T follicular helper cell (primary cell): ENCODE results near the gene MXRA7.
"Not testable (repeated sequence)": the region's sequence is repeated elsewhere in the genome, so short reads cannot be mapped to it uniquely, and the experiment has no call there.

Source experiments
- DNase-seq: peaks from one replicate; pipeline ENCODE4 v3.0.0-alpha.2; 2020; ENCODE audit warnings: low read depth
- total RNA-seq, 2 experiments: gene quantifications; one replicate each; lab custom pipeline; 2026; lab: John Stamatoyannopoulos, UW

Gene MXRA7, protein sequence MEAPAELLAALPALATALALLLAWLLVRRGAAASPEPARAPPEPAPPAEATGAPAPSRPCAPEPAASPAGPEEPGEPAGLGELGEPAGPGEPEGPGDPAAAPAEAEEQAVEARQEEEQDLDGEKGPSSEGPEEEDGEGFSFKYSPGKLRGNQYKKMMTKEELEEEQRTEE
- 3.5 to 18.9 reads per million in 2 experiments for total RNA-seq

DNA sequence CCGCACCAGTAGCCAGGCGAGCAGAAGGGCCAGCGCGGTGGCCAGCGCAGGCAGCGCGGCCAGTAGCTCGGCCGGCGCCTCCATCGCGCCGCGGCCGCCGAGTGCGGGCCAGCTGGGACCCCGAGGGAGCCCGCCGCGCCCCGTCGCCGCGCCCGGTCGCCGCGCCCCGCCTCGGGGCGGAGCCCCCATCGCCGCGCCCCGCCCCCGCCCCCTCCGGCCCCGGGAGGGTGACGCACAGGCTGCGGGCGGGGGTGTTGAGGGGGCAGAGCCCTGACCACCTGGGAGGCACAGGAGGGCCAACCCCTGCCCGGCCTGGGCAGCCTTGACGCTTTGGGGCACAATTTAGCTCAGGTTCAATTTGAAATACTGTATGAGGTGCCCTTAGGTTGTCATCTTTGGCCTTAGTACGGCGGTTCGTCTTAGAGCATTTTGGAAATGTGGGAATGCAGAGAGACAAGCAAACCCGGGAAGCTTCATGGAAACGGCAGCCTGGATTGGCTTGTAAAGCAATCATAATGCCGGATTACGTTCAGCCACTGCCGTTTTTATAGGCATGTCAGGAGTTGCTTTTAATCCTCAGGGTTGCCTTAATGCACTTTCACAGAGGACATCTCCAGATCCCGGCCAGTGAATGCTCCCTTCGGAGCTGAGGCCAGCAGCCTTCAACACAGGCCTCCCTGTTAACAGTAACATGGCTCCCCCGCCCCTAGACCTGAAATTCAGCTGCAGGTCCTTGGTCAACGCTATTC is at the start of gene MXRA7:
Gene MXRA7, minus strand, starts transcription at position 103 of the 749 bp plus-strand sequence. Its CDS starts 19 bp downstream, at position 84.
- DNase-seq = peak; percentile 42

DNA sequence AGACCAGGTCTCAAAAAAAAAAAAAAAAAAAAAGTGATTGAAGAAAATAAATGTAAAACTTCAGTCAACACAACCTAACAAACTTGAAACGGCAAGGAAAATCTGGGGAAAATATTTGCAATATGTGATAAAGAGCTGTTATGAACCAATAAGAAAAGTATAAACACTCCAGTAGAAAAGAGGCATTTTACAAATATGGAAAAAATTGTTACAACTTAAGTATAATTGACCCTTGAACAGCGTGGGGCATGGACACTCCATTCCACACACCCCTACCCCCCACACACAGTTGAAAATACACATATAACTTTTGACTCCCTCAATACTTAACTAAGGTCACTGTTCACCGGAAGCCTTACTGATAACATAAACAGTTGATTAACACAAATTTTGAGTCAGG is 47.8 kb upstream of the MXRA7 start:
- no peak for DNase-seq

DNA sequence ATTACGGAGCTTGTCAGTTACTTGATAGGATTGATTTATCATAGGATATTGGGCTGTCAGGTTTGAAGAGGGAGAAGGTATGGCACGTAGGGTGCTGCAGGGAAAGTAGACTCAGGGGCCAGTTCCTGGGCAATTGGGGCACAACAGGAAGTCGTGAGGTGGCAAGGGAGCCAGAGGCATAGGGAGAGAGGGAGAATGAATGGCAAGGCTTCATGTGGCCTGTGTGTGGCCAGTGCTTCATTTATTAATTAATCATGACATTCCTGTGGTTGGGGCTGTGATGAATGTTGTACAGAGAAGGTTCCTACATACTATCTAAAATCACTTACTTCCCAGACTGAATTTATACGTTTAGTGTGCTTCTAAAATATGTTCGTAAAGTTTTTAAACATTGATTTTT is 46.5 kb upstream of the MXRA7 start:
- no peak for DNase-seq

DNA sequence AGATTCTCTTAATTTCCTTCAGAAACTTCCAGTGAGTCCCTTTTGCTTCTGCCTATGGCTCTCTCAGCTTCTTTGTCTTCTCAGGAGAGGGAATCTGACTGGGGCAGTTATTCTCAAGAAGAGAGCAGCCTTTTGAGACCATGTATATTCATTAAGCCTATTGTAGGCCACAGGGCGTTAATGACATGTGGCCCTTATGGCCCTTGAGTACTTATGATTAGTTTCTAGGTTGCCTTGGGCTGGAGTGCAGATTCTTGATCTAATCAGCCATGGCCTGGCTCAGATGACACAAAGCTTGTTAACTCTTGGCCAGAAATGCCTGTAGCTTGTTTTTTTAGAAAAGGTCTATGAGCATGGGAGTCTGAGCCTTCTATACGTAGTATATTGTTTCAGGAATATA is 44.5 kb upstream of the MXRA7 start:
- DNase-seq = no peak

DNA sequence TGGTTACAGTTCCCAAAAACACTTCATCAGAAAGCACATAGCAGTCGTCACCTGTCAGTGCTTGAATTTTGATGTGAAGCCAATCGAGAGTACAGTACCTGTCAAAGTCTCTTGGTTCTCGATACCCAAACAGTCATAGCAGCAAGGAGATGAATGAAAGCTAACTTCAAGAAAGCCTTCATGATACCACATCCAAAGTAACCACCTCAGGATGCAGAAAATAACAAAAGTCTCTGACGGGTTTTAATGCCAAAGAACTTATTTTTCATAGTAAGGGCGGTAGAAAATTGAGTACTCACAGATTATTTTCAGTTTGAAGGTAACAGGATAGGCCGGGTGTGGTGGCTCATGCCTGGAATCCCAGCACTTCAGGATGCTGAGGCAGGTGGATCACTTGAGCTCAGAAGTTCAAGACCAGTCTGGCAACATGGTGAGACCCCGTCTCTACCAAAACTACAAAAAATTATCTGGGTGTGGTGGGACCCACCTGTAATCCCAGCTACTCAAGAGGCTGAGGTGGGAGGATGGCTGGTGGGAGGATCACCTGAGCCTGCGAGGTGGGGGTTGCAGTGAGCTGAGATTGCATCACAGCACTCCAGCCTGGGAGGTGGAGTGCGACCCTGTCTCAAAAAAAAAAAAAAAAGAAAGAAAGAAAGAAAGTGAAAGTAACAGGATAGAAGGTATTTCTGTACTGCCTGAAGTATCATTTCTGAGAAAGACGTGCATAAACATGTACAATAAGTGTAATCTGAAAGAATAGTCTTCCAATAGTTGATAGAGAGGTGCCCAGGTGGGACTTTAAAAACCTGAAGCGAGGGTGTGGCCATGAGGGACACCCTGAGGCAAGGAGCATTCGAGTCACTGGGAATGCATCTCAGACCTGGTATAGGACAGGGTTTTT is 42.5 kb upstream of the MXRA7 start:
- peak; percentile 32 for DNase-seq

DNA sequence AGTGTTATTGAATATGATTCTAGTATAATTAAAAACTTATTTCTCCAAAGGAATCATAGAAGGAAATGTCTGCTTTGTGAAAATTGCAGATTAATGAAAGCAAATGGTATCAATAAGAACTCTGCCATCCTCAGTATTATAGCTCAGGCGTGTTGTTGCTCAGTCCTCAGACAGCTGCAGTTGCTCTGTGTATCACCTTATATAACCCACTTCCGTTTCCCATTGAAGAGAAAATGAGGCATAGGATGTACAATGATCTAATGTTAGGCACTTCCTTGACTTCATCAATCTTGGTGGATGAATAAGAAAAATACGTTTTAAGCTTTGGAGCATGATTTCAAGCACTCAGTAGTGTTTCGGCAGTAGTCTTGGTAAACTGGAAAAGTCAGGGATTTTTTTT is 41.2 kb upstream of the MXRA7 start:
- DNase-seq = peak; percentile 26

DNA sequence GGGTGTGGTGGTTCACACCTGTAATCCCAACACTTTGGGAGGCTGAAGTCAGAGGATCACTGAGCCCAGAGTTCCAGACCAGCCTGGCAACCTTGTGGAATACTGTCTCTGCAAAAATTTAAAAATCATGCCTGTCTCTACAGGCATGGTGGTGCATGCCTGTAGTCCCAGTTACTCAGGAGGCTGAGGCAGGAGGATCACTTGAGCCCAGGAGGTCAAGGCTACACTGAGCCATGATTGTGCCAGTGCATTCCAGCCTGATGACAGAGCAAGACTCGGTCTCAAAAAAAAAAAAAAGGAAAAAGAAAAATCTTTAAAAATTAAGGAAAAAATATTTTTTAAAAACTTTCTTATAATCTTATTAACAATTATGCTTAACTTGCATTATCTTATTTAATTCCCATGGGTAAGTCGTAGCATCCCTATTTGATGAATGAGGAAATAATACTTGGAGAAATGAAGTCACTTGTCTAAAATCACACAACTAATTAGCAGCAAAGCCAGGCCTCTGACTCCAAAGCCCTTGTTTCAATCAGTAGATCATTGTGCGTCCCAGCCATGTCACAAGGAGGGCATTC is 40.7 kb upstream of the MXRA7 start:
- no peak for DNase-seq

DNA sequence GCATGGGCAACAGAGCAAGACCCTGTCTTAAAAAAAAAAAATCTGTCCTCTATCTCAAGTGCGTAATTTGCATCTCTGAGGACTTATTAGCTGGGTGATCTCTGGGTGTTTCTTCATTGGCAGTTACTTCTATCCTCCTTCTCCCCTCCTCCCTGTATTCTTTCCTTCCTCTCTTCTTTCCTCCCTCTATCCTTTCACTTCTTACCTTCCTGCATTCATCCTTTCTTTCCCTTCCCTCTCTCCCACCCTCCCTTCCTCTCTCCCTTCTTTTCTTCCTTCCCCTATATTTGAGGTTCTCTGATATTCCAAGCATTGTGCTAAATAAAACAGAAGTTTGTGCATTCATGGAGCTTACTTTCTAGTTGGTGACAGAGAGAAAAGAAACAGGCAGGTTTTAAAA is 37.9 kb upstream of the MXRA7 start:
- no peak for DNase-seq

DNA sequence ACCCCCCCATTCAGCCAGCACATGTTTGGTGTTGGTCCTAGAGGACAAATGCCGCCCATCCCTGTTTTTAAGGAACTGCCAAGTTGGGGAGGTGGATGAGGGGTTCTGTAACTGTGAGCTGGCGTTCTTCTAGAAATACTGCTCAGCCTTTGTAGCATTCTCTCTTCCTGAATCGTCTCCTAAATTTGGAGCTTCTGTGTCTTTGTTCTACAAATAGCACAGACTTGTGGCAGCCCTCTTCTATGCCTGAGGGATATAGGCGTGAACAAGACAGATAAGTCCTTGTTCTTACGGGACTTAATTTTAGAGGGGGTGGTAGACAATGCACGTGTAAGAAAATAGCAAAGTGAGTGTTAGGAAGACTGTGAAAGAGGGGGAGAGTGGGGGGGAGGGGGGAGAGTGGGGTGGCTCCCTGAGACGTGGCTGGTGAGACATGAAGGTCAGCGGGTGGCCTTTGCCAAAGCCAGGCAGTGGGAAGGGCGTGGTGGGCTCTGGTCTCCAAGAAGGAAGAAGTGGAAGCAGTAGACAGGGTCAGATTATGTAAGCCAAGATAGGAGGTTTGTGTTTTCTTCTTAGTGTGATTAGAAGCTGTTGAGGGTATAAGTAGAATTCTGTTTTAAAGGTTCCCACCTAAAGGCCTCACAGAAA is 37.1 kb upstream of the MXRA7 start:
- DNase-seq = no peak

DNA sequence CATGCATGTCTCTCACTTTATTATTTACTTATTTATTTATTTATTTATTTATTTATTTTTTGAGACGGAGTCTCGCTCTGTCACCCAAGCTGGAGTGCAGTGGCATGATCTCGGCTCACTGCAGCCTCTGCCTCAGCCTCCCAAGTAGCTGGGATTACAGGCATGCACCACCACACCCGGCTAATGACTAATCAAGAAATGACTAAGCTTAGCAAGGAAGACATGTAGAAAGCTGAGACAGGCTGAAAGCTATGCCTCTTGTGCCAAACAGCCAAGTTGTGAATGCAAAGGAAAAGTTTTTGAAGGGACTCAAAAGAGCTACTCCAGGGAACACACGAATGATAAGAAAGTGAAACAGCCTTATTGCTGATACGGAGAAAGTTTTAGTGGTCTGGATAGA is 35.0 kb upstream of the MXRA7 start:
- DNase-seq = not testable (repeated sequence)

DNA sequence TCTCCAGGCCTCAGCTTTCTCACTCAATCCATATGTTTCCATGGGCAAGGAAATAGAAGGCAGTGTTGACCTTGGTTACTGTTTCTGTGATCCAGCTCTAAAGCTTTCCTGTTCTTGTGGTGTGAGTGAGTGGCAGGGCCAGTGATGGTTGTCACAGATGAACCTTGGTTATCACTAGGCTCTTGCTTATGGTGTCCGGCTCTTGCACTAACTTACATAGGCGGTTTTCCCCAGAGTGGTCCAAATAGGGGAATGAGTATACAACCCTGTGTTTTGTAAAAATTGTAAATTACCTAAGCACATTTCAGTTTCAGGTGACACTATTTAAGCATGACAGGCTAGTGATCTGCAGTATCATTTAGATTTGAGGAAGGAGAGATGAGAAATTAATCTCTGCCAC is 34.0 kb upstream of the MXRA7 start:
- no peak for DNase-seq

DNA sequence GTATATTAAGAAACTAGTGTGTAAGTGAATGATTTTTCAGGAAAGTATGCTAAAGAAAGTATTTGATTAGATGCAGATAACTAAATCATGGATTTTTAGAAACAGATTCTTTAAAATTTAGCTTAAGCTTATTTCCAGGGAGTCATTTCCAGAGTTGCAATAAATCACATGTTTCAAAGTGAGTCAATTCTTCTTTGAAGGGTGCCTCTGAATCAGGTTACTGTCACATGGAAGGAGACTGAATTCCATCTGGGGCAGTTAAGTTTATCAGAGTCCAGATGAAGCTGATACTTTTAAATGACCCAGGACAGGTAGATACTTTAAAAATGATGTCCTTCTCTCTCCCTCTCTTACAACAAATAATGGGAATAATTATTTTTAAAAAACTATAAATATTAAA is 32.2 kb upstream of the MXRA7 start:
- DNase-seq = no peak

DNA sequence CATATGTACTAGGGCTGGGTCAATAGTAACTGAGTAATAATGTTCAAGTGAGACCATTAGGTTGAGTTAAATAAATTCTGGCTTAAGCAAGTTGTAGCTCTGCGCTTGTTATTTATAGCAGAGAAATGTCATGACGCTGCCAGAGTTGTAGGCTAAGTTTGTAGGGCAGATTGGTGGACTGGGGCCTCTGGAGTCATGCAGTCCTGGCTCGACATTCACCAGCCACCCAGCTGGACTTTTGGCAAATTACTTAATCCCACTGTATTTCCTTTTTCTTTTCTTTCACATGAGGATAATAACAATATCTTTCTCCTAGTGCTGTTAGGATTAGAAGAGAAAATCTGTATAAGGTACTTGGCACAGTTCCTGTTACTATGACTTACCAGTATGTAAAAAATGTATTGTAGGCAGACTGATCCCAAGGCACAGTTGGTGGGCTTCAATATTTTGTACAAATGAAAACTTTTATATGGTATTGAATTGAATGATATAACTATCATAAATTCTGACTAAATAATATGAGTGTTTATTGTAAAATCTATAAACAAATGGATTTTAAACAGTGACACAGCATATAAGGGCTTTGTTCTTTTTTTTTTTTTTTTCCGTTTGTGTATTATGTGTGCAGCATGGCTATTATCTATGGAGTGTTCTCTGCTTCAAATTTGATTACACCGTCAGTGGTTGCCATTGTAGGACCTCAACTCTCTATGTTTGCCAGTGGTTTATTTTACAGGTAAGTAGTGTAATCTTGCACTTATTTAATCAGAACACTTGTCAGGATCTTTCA is 29.8 kb upstream of the MXRA7 start:
- no peak for DNase-seq

DNA sequence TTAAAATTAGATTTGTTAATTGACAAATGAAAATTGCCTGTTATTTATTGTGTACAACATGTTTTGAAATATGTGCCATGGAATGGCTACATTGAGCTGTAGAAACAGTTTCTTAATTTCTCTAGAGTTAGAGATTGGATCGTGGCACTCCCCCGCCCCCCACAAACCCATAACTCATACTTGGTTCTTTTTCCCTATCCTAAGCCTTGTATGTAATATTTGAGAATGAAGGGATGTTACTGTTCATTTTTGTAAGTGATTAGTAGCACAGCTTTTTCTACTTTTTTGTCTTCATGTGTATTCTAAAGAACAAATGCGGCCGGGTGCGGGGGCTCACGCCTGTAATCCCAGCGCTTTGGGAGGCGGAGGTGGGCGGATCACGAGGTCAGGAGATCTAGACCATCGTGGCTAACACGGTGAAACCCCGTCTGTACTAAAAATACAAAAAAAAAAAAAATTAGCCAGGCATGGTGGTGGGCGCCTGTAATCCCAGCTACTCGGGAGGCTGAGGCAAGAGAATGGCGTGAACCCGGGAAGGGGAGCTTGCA is 28.9 kb upstream of the MXRA7 start:
- not testable (repeated sequence) for DNase-seq

DNA sequence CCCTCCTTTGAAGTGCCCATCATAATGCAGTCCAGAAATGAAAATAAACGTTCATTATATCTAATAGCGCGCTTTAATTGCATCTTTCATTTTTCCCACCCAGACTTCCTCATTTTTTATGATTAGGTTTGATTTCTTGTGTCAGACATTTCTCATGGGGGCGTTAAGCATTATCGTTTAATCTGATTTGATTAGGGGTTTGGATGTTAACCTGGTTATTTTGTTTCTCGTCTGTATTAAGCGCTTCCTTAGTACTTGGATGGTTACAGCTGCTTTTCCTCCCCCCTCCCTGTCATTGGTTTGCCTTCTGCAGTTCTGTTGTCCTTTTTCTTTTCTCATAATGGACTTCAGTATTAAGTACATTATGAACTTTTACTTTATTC is 27.7 kb upstream of the MXRA7 start:
- DNase-seq = no peak

DNA sequence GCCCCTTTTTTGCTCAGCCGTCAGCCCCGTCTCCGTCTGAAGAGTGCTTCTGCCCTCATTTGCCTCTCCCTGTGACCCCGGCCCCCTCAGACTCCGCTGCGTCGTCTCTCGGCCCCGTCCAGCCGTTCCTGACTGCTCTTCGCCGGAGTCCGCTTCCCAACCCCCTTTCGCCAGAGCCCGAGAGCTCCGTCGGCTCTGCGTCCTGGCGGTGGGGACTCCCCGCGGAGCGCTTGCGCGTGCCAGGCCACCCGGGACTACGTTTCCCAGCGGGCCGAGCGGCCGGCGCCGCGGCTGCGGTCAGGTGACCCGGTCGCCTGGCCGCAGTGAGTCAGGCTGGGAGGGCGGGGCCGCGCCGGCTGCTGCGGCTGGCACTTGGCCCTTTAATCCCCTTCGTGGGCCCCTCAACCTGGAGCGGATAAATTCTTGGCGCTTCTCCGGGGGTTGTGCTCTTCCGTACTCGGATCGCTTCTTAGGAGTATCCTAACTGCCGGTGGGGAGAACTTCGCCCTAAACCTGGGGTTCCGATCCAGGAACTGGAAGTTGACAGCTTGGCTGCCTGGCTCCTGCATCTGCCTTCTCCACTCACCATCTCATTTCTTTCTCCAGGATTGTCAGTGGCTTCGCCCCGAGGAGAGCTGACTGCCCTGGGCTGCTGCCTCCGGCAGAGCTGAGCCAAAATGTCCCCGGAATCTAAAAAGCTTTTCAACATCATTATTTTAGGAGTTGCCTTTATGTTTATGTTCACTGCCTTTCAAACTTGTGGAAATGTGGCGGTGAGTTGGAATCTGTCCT is 27.1 kb upstream of the MXRA7 start, which contains the start of gene MFSD11:
Gene MFSD11, plus strand, starts transcription at position 444 of the 792 bp plus-strand sequence. Its CDS starts 234 bp downstream, at position 678.
- peak; percentile 85 for DNase-seq

DNA sequence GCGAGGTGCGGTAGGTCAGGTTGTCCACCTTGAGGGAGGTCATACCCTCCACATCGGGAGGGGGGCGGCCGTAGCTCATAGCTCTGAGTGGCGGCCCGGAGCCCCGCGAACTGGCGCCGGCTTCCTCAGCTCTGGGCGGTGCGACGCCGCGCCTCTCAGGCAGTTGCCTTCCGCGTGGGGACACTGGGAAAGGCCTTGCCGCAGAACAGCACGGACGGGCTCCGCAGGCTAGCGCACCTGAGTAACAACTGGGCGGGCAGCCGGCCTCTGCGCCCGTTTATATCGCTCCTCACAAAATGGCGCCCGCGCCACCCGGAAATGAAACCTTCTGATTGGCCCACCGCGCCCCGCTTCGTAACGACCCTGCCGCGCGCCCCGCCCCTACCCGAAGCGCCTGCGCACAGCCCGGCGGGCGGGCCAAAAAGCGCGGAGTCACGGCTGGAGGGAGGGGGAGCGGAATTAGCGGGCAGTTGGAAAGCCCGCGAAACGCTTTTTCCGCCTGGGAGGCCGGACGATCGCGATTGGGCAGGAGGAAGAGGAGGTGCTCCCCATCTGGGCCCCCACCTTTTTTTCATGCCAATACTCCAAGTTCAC is 26.4 kb upstream of the MXRA7 start, which contains the start of gene SRSF2:
Gene SRSF2, minus strand, starts transcription at position 250 of the 594 bp plus-strand sequence. Its CDS starts 171 bp downstream, at position 79.
- DNase-seq = peak; percentile 98

DNA sequence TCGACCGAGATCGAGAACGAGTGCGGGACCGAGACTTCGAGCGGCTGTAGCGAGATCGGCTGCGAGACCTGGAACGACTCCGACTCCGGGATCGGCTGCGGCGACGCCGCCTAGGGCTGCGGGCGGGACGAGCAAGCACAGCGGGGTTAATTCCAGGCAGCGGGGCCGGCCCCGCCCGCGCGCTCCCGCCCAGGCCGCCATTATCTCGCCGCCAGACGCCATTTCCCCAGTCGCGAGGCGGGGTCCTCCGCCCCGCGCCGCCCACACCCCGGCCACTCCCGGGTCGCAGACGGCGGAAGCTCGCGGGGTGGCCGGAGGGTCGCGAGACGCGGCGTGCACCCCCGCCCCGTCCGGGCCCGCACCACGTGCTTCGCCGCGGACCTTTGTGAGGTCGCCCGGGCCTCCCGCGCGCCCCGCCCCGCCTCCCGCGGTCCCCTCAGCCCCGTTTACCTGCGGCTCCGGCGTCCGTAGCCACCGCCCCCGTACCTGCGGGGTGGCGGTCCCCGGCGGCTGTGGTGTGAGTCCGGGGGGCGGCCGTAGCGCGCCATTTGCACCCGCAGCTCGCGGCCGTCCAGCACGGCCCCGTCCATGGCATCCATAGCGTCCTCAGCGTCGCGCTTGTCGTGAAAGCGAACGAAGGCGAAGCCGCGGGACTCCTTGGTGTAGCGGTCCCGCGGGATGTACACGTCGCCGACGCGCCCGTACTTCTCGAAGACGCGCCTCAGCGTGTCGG is 25.8 kb upstream of the MXRA7 start:
- peak; percentile 56 for DNase-seq
